NCI-H187 (cell line): ENCODE results near the gene RFX2.
A peak's percentile ranks its signal among the peaks of the same experiment; 100 is the strongest.

ENCODE experiments used
- DNase-seq, 2 experiments: peaks; one replicate each; lab custom pipeline; 2025; lab: John Stamatoyannopoulos, UW

Gene RFX2

GRCh38 chr19:5955636-5955935 is 154.7 kb downstream of the RFX2 start:
- no peak for DNase-seq

GRCh38 chr19:5954293-5954692 is 156.0 kb downstream of the RFX2 start:
- no peak for DNase-seq

- DNase-seq = no peak
Measured at GRCh38 chr19:5953680-5954213, 156.6 kb downstream of the RFX2 start.

- DNase-seq = no peak
Measured at GRCh38 chr19:5953030-5953589, 157.2 kb downstream of the RFX2 start.

GRCh38 chr19:5952193-5953029 is 157.9 kb downstream of the RFX2 start:
- no peak for DNase-seq

GRCh38 chr19:5951338-5951861 is 158.9 kb downstream of the RFX2 start:
- DNase-seq = no peak

GRCh38 chr19:5950741-5951140 is 159.6 kb downstream of the RFX2 start:
- DNase-seq = no peak

GRCh38 chr19:5949792-5950305 is 160.5 kb downstream of the RFX2 start:
- peak in 1 of 2 experiments; percentile 31 for DNase-seq

GRCh38 chr19:5948752-5949564 is 161.3 kb downstream of the RFX2 start:
- DNase-seq = no peak

- DNase-seq = no peak
Measured at GRCh38 chr19:5947435-5947834, 162.9 kb downstream of the RFX2 start.

GRCh38 chr19:5943623-5944022 is 166.7 kb downstream of the RFX2 start:
- no peak for DNase-seq
